ENCODE measurements around the gene UBXN11. TPM values are rescaled to one million over a fixed set of nuclear protein-coding genes. Genes with fewer than 3 reads are reported as not detected.

UBXN11 gene
- polyA plus RNA-seq, 1 of the 3 experiments (the other 2 are of a cell fraction) = 30.6 TPM

GRCh38 chr1:26257222-26257621 lies 49.2 kb downstream of the UBXN11 start:
- ChIA-PET POLR2A (interaction anchor here (0.7 kb wide), 1 partner anchor 1010 kb away, joined by 3 read pairs; the partner anchor contains the start of gene RSRP1), CTCF (interaction anchor here (1.3 to 3.8 kb wide), 4 partner anchors 17 to 112 kb away, joined by 3 to 17 read pairs (median 6); no protein-coding TSS in a partner anchor)
- Histone ChIP-seq H3K9ac (no peak overlapping the region), H3K9me2 (no peaks in the 10 kb centered on the region), H3K27me3 (ENCODE audit: insufficient read depth) (no peaks in the 10 kb centered on the region), H3F3A (replicated peaks; ENCODE audit: insufficient read depth) (no peaks in the 10 kb centered on the region), H3K4me3 (ENCODE audit: low read depth in 2 of 2, low read length in 1 of 2) (no peak overlapping the region), H3K36me3 (replicated peaks in 1 of 2; ENCODE audit: control insufficient read depth in 1 of 2, insufficient read depth in 2 of 2, low read length in 1 of 2) (peaks cover 6 to 30% of the 10 kb centered on the region in 2 experiments), H3K27ac (ENCODE audit: low read depth in 2 of 2, low read length in 1 of 2) (no peak overlapping the region), H3K9me3 (no peaks in the 10 kb centered on the region), H2AFZ (ENCODE audit: low read depth) (no peak overlapping the region), H3K79me2 (ENCODE audit: insufficient read depth) (no peaks in the 10 kb centered on the region), H3K4me1 (ENCODE audit: control insufficient read depth in 1 of 2, insufficient read depth in 2 of 2, low read depth in 1 of 2, low read length in 1 of 2) (no peaks in the 10 kb centered on the region), H4K20me1 (ENCODE audit: insufficient read depth) (no peaks in the 10 kb centered on the region), H3K4me2 (no peak overlapping the region)
- DNase-seq = no peak
- TF ChIP-seq CHD2 (IDR thresholded peaks at IDR 0.05; ENCODE audit: low read length, partially characterized antibody) = no peak
- TF ChIP-seq RAD21 (IDR thresholded peaks at IDR 0.05; ENCODE audit: low read length) = no peak
- no peak for TF ChIP-seq NFIC (IDR thresholded peaks at IDR 0.05; ENCODE audit: borderline replicate concordance)
- TF ChIP-seq MEF2A (IDR thresholded peaks at IDR 0.05; ENCODE audit: borderline replicate concordance, low read depth) = no peak
- no peak for TF ChIP-seq EP300 (IDR thresholded peaks at IDR 0.05; ENCODE audit: borderline replicate concordance in 1 of 2, low read depth in 1 of 2, low read length in 1 of 2)
- TF ChIP-seq JUND (IDR thresholded peaks at IDR 0.05) = no peak
- TF ChIP-seq GABPA (IDR thresholded peaks at IDR 0.05; ENCODE audit: low read depth) = no peak
- no peak for TF ChIP-seq REST (IDR thresholded peaks at IDR 0.05; ENCODE audit: low read depth, low read length)
- TF ChIP-seq RFX5 (IDR thresholded peaks at IDR 0.05; ENCODE audit: low read length) = no peak
- no peak for TF ChIP-seq FOXJ3 (CRISPR knock-in tag; IDR thresholded peaks at IDR 0.05)
- no peak for TF ChIP-seq EZH2phosphoT487 (IDR thresholded peaks at IDR 0.05; ENCODE audit: borderline replicate concordance, low read depth)
- 100% methylated on average over 2 of the region's 2 CpGs for WGBS (ENCODE audit: low lambda C conversion rate)

GRCh38 chr1:26254404-26254803 lies 52.0 kb downstream of the UBXN11 start:
- no peaks in the 10 kb centered on the region for H3K27me3 ChIP-seq (ENCODE audit: insufficient read depth)
- TF ChIP-seq GATA2 (CRISPR knock-in tag; IDR thresholded peaks at IDR 0.05) (no peak), TCF12 (IDR thresholded peaks at IDR 0.05) (no peak), USF1 (IDR thresholded peaks at IDR 0.05; ENCODE audit: borderline replicate concordance, low read depth) (no peak), PBX3 (IDR thresholded peaks at IDR 0.05) (no peak), EZH2phosphoT487 (IDR thresholded peaks at IDR 0.05; ENCODE audit: borderline replicate concordance, low read depth) (no peak)
- 75% methylated on average over 3 of the region's 3 CpGs for WGBS (ENCODE audit: low lambda C conversion rate)

More at GRCh38 chr1:26254404-26254803, 52.0 kb downstream of the UBXN11 start:
- no peaks in the 10 kb centered on the region; the same call in 1 of the 2 replicates for H3K79me2 ChIP-seq (ENCODE audit: insufficient read depth)
- H3K4me1 ChIP-seq (ENCODE audit: control insufficient read depth in 1 of 2, insufficient read depth in 2 of 2, low read depth in 1 of 2, low read length in 1 of 2) = no peaks in the 10 kb centered on the region
- no peaks in the 10 kb centered on the region for H3K9me2 ChIP-seq
- H2AFZ ChIP-seq (ENCODE audit: low read depth) = no peak overlapping the region
- CTCF ChIA-PET = interaction anchor here (0.8 to 3.8 kb wide), 3 partner anchors 19 to 110 kb away, joined by 3 to 17 read pairs (median 3); no protein-coding TSS in a partner anchor
- H3K9ac ChIP-seq = no peak overlapping the region
- H4K20me1 ChIP-seq (ENCODE audit: insufficient read depth) = no peaks in the 10 kb centered on the region
- POLR2A ChIA-PET = no interaction called here
- no peaks in the 10 kb centered on the region for H3F3A ChIP-seq (replicated peaks; ENCODE audit: insufficient read depth)
- H3K36me3 ChIP-seq (replicated peaks in 1 of 2; ENCODE audit: control insufficient read depth in 1 of 2, insufficient read depth in 2 of 2, low read length in 1 of 2) = peaks cover 3 to 24% of the 10 kb centered on the region in 2 experiments
- no peak for DNase-seq
- H3K9me3 ChIP-seq = no peaks in the 10 kb centered on the region
- H3K4me3 ChIP-seq (ENCODE audit: low read depth in 2 of 2, low read length in 1 of 2) = no peak overlapping the region
- H3K4me2 ChIP-seq = no peak overlapping the region
- no peak overlapping the region for H3K27ac ChIP-seq (ENCODE audit: low read depth in 2 of 2, low read length in 1 of 2)
